Spleen (tissue), 11 donors: ENCODE measurements around the gene ANXA2. TPM values are rescaled to one million over a fixed set of nuclear protein-coding genes. Genes with fewer than 3 reads are reported as not detected.

Source experiments
- DNase-seq: peaks from one replicate; pipeline ENCODE4 v3.0.0-alpha.2; 2020
- H3K27ac ChIP-seq, 8 donors: fragments of 200-600 bp; sonication (generic) in 7 of 8; 1 replicate in 4 of 8; 2 replicates in 4 of 8; pipeline versions ENCODE4 v1.5.0 to v1.8.0; 2016 to 2021; ENCODE audit warnings: inconsistent platforms in 4 of 8, mild to moderate bottlenecking in 4 of 8, moderate library complexity in 1 of 8
- H3K27me3 ChIP-seq, 7 donors: fragments of 200-600 bp; sonication (generic) in 6 of 7; replicated peaks in 1 of 7; 1 replicate in 4 of 7; 2 replicates in 3 of 7; pipeline versions ENCODE4 v1.5.0 to v1.8.0; 2016 to 2021; ENCODE audit warnings: inconsistent platforms in 3 of 7, mild to moderate bottlenecking in 1 of 7
- H3K36me3 ChIP-seq, 6 donors: fragments of 200-600 bp; sonication (generic) in 5 of 6; 1 replicate in 4 of 6; 2 replicates in 2 of 6; pipeline versions ENCODE4 v1.5.0 to v1.8.0; 2016 to 2021; ENCODE audit warnings: inconsistent platforms in 2 of 6
- H3K4me1 ChIP-seq, 6 donors: fragments of 200-600 bp; sonication (generic) in 5 of 6; 1 replicate in 3 of 6; 2 replicates in 3 of 6; pipeline versions ENCODE4 v1.5.0 to v1.8.0; 2016 to 2021; ENCODE audit warnings: inconsistent platforms in 3 of 6
- H3K4me3 ChIP-seq, 8 donors: fragments of 200-600 bp; sonication (generic) in 7 of 8; 1 replicate in 4 of 8; 2 replicates in 4 of 8; pipeline versions ENCODE4 v1.5.0 to v1.8.0; 2016 to 2021; ENCODE audit warnings: inconsistent platforms in 4 of 8, mild to moderate bottlenecking in 4 of 8, moderate library complexity in 2 of 8
- H3K9me3 ChIP-seq, 8 donors: fragments of 200-600 bp; sonication (generic) in 7 of 8; 1 replicate in 4 of 8; 2 replicates in 4 of 8; pipeline versions ENCODE4 v1.5.0 to v1.8.0; 2016 to 2021; ENCODE audit warnings: inconsistent platforms in 4 of 8
- POLR2A ChIP-seq, 3 donors: fragments of 450-650 bp; IDR thresholded peaks; one replicate each; pipeline ENCODE4 v1.5.1; 2017; ENCODE audit warnings: antibody characterized with exemption in 3 of 3, mild to moderate bottlenecking in 1 of 3
- POLR2AphosphoS5 ChIP-seq, 3 donors: sonication (generic); formaldehyde crosslinking; IDR thresholded peaks; one replicate each; pipeline ENCODE4 v1.5.1; 2017; ENCODE audit warnings: antibody characterized with exemption in 3 of 3
- WGBS, 5 donors: extraction: QIAGEN DNeasy Blood & Tissue Kit in 3 of 5; methylation state at CpG; one replicate each; pipeline versions ENCODE4 v1.1.5 to v1.1.7; 2013 to 2018; 5-methylcytosine and 5-hydroxymethylcytosine counted together
- intact Hi-C: fragments of 100-400 bp; cut with DNase I; formaldehyde crosslinking; loops from one replicate; pipeline ENCODE4 v1.15.0; 2023; ENCODE audit warnings: low total_unique reads
- polyA plus RNA-seq, 3 donors: library from polyadenylated mRNA; stranded (reverse); fragments of 200-250 nt; gene quantifications; one replicate each; pipeline ENCODE4 v1.2.1, GENCODE V29; 2013
- total RNA-seq, 7 donors: library from RNA; depleted of rRNA in 3 of 7; stranded (reverse); fragments of >200 nt in 3 of 7; fragmentation: NEBNext Ultra II Directional in 4 of 7; extraction: Animal tissue kit (Norgen Biotek cat#: 25700) in 4 of 7; gene quantifications; one replicate each; pipeline versions ENCODE4 v1.1.0 to v1.2.1, GENCODE V29; 2016 to 2021
- TF ChIP-seq, protein P1 (sequence below), 11 experiments: fragments of 200-600 bp in 7 of 11; fragments of 450-650 bp in 4 of 11; sonication (generic) in 4 of 11; IDR thresholded peaks in 8 of 11; conservative IDR thresholded peaks in 3 of 11; 1 replicate in 7 of 11; 2 replicates in 4 of 11; pipeline versions ENCODE4 v1.4.0 to v1.8.0; 2016 to 2021; ENCODE audit warnings: antibody characterized with exemption in 11 of 11, inconsistent platforms in 4 of 11, mild to moderate bottlenecking in 1 of 11
- donor health status: healthy with polysubstance abuse.
- donor health status: DM: no; HTN: no; CAD: no; lungs with moderate emphysema.
- donor health status: DM: no; HTN: no; CAD: no.
- donor health status: Bipolar disorder and iron deficiency.
- donor health status: healthy.
- donor health status: DM: no; HTN: no; CAD: no.
- donor health status: DM: yes; HTN: yes; CAD: no.

Gene ANXA2
- total and polyA plus RNA-seq, 10 donors: 163 to 437 (median 337) TPM

DNA sequence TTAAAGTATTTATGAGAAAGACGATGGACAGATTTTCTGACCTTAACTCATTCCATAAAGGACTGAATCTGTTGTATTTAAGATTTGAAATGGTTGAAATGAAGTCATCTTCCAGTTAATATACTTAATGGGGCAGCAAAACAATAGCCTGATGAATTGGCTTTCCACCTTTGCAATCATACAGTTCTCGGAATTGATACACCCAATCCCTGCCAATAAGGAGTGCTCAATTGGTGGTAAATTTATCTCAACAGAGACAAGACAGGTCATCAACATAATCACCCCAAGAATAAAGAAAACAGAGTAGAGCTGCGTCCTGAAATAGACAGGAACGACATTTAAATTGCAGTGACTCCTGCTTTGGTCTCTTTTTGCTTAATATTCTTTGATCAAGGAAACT, 11.2 kb downstream of the ANXA2 start:
- Histone ChIP-seq H3K4me3 (no peak overlapping the region), H3K36me3 (peaks cover 0 to 44% (median 9%) of the 10 kb centered on the region in 6 donors), H3K9me3 (no peaks in the 10 kb centered on the region), H3K4me1 (peaks cover 9 to 84% (median 40%) of the 10 kb centered on the region in 6 donors), H3K27me3 (no peaks in the 10 kb centered on the region), H3K27ac (no peak overlapping the region)
- 83 to 95% (median 88%) methylated on average over 4 of the region's 4 CpGs for WGBS, 5 donors
- DNase-seq: no peak
- TF ChIP-seq, protein P1, sequence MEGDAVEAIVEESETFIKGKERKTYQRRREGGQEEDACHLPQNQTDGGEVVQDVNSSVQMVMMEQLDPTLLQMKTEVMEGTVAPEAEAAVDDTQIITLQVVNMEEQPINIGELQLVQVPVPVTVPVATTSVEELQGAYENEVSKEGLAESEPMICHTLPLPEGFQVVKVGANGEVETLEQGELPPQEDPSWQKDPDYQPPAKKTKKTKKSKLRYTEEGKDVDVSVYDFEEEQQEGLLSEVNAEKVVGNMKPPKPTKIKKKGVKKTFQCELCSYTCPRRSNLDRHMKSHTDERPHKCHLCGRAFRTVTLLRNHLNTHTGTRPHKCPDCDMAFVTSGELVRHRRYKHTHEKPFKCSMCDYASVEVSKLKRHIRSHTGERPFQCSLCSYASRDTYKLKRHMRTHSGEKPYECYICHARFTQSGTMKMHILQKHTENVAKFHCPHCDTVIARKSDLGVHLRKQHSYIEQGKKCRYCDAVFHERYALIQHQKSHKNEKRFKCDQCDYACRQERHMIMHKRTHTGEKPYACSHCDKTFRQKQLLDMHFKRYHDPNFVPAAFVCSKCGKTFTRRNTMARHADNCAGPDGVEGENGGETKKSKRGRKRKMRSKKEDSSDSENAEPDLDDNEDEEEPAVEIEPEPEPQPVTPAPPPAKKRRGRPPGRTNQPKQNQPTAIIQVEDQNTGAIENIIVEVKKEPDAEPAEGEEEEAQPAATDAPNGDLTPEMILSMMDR (IDR thresholded peaks at IDR 0.05 in 8 of 11, conservative IDR thresholded peaks at IDR 0.05 in 3 of 11): no peak
- TF ChIP-seq POLR2AphosphoS5 (IDR thresholded peaks at IDR 0.05) (no peak), POLR2A (IDR thresholded peaks at IDR 0.05) (no peak)
- intact Hi-C loops: no loop called here

DNA sequence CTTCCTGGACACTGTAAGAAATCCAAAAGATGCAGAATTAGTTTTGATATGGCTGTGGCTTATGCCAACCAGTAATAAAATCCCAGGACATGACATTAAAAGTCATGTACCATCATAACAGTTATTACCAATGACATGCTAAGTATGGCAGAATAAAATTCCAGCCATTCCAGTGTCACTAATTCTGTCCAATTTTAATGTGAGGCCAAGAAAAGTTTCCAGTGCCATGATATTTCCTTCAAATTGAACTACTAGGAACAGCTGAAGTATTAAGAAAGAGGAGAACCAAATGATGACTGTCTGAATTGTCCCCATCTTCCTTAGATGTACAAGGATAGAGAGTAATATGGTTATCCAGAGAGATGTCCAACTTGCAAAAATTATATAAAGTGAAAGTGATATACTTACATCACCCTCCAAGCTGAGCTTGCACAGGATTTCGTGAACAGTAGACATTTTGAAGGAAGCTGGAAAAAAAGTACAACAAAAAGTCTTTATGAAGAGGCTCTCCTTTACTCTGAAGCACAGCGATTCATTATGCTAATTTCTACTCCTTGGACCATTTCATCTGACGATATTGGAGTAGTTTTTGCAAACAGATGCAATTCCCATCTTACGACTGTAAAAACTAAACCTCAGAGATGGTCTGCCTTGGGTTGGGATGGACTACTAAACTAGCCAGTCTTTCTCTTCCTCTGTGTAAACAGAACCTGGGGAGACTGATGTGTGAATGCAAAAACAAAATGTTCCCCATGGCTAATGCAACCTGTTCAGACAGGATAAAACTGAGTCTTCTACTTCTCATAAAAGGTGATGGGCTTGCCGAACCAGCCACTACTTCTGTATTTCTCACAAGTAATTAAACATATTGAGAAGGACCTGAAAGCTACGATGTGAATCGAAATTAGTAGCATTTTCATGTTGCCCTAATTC, 11.9 kb downstream of the ANXA2 start:
- H3K9me3 ChIP-seq: no peaks in the 10 kb centered on the region
- intact Hi-C loops: no loop called here
- 90 to 95% (median 92%) methylated on average over 7 of the region's 7 CpGs for WGBS, 5 donors
- peaks cover 6 to 83% (median 37%) of the 10 kb centered on the region in 6 donors for H3K4me1 ChIP-seq
- H3K36me3 ChIP-seq: peaks cover 0 to 52% (median 9%) of the 10 kb centered on the region in 6 donors
- TF ChIP-seq POLR2AphosphoS5 (IDR thresholded peaks at IDR 0.05): no peak
- TF ChIP-seq POLR2A (IDR thresholded peaks at IDR 0.05): no peak
- TF ChIP-seq, protein P1 (IDR thresholded peaks at IDR 0.05 in 8 of 11, conservative IDR thresholded peaks at IDR 0.05 in 3 of 11): no peak
- no peak for DNase-seq
- H3K27ac ChIP-seq: no peak overlapping the region
- no peaks in the 10 kb centered on the region for H3K27me3 ChIP-seq
- H3K4me3 ChIP-seq: no peak overlapping the region

DNA sequence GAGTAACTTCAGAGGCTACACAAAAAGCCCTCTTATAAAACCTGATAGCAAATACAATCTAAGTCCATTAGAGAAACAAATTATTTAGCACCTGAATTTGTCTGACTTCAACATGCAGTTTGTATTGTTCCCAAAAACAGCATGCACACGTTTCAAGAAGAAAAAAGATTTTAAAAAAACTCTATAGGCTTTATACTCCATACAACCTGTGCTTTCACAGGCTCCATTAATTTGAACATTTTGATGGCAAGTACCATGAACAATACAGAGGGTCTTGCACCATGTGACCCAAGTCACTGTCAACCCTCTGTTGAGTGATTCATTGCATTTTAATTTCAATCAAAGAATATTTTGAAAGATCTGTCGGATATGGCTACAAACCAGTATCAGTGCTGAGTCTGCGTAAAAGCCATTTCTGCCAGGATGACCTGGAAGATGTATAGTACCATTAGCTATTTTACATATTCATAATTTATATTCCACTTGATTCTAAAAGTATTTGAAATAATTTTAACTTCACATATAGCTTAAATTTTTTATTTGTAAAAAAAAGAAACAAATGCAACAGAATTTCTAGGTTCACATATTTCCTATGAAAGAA, 13.2 kb downstream of the ANXA2 start:
- WGBS, 5 donors: 84 to 89% (median 87%) methylated on average over 3 of the region's 3 CpGs
- Histone ChIP-seq H3K36me3 (peaks cover 0 to 64% (median 13%) of the 10 kb centered on the region in 6 donors), H3K27ac (no peak overlapping the region), H3K27me3 (no peaks in the 10 kb centered on the region), H3K9me3 (no peaks in the 10 kb centered on the region), H3K4me3 (no peak overlapping the region), H3K4me1 (peaks cover 4 to 82% (median 26%) of the 10 kb centered on the region in 6 donors)
- DNase-seq: no peak
- TF ChIP-seq POLR2A (IDR thresholded peaks at IDR 0.05): no peak
- TF ChIP-seq POLR2AphosphoS5 (IDR thresholded peaks at IDR 0.05): no peak
- TF ChIP-seq, protein P1 (IDR thresholded peaks at IDR 0.05 in 8 of 11, conservative IDR thresholded peaks at IDR 0.05 in 3 of 11): no peak
- intact Hi-C loops: no loop called here

DNA sequence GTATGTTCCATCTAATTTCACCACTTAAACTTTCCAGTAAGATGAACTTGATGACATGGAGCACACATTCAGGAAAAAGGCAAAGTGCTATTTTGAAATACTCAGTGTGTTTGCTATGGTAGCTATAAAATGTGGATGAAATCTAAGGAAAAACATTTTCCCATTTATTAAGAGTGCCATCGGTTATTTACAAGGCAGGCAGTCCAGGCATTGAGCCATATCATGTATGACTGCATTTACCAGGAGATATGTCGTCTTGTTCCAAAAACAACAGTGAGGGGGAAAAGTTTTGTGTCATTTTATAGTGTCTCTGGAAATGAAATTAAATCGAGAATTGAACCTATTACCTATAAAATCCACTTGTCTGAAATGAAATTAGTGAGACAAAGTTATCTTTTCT, 13.7 kb downstream of the ANXA2 start:
- Histone ChIP-seq H3K27ac (no peak overlapping the region), H3K36me3 (peaks cover 0 to 70% (median 15%) of the 10 kb centered on the region in 6 donors), H3K27me3 (no peaks in the 10 kb centered on the region), H3K9me3 (no peaks in the 10 kb centered on the region), H3K4me3 (no peak overlapping the region), H3K4me1 (peaks cover under 1 to 80% (median 20%) of the 10 kb centered on the region in 6 donors)
- intact Hi-C loops: no loop called here
- no peak for DNase-seq
- 73 to 90% (median 85%) methylated on average over 3 of the region's 3 CpGs for WGBS, 5 donors
- no peak for TF ChIP-seq POLR2A (IDR thresholded peaks at IDR 0.05)
- TF ChIP-seq, protein P1 (IDR thresholded peaks at IDR 0.05 in 8 of 11, conservative IDR thresholded peaks at IDR 0.05 in 3 of 11): no peak
- no peak for TF ChIP-seq POLR2AphosphoS5 (IDR thresholded peaks at IDR 0.05)
